ENCODE measurements around the gene CARD19.

DNA sequence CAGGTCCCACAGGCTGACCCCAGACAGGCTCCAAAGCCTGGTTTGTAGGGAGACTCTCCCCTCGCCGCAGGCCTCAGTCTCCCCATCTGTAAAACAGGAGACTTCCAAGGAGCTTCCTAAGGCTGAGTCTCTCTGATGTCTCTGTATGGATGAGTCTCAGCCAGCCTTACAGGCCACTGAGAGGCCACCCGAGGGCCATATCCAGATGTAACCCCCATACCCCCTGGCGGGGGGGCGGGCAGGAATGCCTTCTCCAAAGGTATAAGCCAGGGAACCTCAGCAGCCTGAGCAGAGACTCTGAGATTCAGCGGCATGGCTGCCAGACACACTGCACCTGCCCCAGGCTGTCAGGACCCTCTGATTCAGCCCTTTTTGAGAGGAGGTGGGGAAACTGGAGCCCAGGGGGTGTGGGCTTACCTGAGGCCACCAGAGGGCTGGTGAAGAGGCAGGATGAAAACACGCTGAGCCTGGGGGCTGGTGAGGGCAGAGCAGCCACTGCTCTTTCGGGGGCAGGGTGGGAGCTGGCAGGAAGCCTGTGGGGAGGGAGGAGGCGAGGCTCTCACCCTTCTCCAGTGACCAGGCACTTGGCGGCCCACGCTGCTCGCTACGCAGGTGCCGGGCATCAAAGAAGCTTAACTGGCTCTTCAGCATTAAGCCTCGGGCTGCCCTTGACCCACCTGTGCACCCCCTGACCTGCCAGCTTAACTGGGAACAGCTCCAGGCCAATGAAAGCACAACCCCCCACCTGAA is 43.1 kb upstream of the CARD19 start:
- TF ChIP-seq, protein P1, sequence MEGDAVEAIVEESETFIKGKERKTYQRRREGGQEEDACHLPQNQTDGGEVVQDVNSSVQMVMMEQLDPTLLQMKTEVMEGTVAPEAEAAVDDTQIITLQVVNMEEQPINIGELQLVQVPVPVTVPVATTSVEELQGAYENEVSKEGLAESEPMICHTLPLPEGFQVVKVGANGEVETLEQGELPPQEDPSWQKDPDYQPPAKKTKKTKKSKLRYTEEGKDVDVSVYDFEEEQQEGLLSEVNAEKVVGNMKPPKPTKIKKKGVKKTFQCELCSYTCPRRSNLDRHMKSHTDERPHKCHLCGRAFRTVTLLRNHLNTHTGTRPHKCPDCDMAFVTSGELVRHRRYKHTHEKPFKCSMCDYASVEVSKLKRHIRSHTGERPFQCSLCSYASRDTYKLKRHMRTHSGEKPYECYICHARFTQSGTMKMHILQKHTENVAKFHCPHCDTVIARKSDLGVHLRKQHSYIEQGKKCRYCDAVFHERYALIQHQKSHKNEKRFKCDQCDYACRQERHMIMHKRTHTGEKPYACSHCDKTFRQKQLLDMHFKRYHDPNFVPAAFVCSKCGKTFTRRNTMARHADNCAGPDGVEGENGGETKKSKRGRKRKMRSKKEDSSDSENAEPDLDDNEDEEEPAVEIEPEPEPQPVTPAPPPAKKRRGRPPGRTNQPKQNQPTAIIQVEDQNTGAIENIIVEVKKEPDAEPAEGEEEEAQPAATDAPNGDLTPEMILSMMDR (IDR thresholded peaks at IDR 0.05) = no peak
- TF ChIP-seq POLR2A (IDR thresholded peaks at IDR 0.05) = no peak

All from heart left ventricle (tissue), 13 donors.